ENCODE measurements around the gene IER5.

DNA sequence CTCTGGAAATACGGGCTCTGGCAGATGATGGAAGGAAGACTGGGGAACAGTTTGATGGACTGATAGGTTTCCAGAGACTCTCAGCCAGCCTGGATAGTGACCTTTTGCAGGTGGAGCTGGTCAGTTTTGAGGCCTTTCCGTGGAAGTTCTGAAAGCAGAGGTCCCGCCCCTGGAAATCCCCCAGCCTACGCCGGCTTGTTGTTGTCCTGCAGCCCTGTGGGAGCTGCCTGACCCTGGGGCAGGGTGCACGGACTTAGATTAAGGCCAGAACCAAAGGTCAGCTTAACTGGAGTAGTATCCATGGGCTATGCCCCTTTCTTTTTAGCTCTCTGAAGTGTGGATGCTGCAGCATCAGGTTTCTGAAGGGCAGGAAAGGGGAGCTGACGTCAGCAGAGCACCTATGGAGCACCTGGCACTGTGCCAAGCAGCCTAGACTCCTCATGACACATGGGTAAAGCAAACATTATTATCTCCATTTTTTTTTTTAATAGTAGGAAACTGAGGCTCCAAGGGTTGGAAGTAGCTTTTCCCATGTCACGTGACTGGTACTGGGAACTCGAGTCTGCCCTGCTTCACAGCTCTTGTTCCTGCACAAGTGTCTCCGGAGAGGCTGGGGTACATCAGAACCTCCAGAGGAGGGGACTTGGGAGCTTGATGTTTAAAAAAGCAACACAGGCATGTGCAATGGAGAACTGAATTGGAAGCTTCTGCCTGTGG is 38.5 kb downstream of the IER5 start:
- TF ChIP-seq, protein P1, sequence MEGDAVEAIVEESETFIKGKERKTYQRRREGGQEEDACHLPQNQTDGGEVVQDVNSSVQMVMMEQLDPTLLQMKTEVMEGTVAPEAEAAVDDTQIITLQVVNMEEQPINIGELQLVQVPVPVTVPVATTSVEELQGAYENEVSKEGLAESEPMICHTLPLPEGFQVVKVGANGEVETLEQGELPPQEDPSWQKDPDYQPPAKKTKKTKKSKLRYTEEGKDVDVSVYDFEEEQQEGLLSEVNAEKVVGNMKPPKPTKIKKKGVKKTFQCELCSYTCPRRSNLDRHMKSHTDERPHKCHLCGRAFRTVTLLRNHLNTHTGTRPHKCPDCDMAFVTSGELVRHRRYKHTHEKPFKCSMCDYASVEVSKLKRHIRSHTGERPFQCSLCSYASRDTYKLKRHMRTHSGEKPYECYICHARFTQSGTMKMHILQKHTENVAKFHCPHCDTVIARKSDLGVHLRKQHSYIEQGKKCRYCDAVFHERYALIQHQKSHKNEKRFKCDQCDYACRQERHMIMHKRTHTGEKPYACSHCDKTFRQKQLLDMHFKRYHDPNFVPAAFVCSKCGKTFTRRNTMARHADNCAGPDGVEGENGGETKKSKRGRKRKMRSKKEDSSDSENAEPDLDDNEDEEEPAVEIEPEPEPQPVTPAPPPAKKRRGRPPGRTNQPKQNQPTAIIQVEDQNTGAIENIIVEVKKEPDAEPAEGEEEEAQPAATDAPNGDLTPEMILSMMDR (IDR thresholded peaks at IDR 0.05): no peak
- no peak for TF ChIP-seq POLR2A (IDR thresholded peaks at IDR 0.05)
